Measurements from ENCODE around the gene KDM4B. TPM values are rescaled to one million over a fixed set of nuclear protein-coding genes. Genes with fewer than 3 reads are reported as not detected.

The KDM4B gene
- total and polyA plus RNA-seq, 10 of the 15 experiments (the other 5 are each of a cell fraction or from before 2014, with no cell fraction given) = 0.47 to 49.6 (median 16.2) TPM

Small RNA genes within 50 kb of the gene (microRNA-seq; reads per million reads assigned to microRNA genes)
- 0.94 reads per million for gene MIR4747

Small RNA genes within 50 kb of the gene (small RNA-seq; reads per million reads assigned to genes)
- gene MIR4747 = 0.35 reads per million

Other genes with a start within 250 kb of the KDM4B start
- gene DPP9, start 245.3 kb upstream of the KDM4B start, total RNA-seq (2014; rRNA removed) = 32.3 and 35.7 TPM in 2 replicates
- 14.9 and 15.2 TPM in 2 replicates for gene DPP9, start 245.3 kb upstream of the KDM4B start, total RNA-seq (2014; rRNA removed; fragmentation: Illumina TruSeq; extraction: Trizol)
- 54.5 and 58.6 TPM in 2 replicates for gene DPP9, start 245.3 kb upstream of the KDM4B start, total RNA-seq (2021)
- 4.5 and 10.0 TPM in 2 replicates for gene DPP9, start 245.3 kb upstream of the KDM4B start, polyA plus RNA-seq (2011; rRNA removed)
- gene DPP9, start 245.3 kb upstream of the KDM4B start, polyA plus RNA-seq (2014; fragmentation: Illumina TruSeq; extraction: Trizol) = 11.4 and 24.1 TPM in 2 replicates
- 1 to 10 TPM in 1 of 2 experiments, under 1 TPM in 1; 0.64 to 1.2 TPM for gene DPP9, start 245.3 kb upstream of the KDM4B start, polyA plus RNA-seq (2014; fragmentation: Nextera tagmentation; extraction: Ambion mirVana)
- gene DPP9, start 245.3 kb upstream of the KDM4B start, polyA plus RNA-seq (2014; rRNA removed) = 31.0 and 40.9 TPM in 2 replicates
- gene DPP9, start 245.3 kb upstream of the KDM4B start, polyA plus RNA-seq (2016; fragmentation: Nextera tagmentation; extraction: Ambion mirVana) = 10 to 100 TPM; 50.6 to 52.9 TPM
- gene FEM1A, start 177.4 kb upstream of the KDM4B start, total RNA-seq (2014; rRNA removed) = 14.0 and 17.4 TPM in 2 replicates
- 5.7 and 6.9 TPM in 2 replicates for gene FEM1A, start 177.4 kb upstream of the KDM4B start, total RNA-seq (2014; rRNA removed; fragmentation: Illumina TruSeq; extraction: Trizol)
- 14.3 and 15.0 TPM in 2 replicates for gene FEM1A, start 177.4 kb upstream of the KDM4B start, total RNA-seq (2021)
- 1.6 and 3.0 TPM in 2 replicates for gene FEM1A, start 177.4 kb upstream of the KDM4B start, polyA plus RNA-seq (2011; rRNA removed)
- gene FEM1A, start 177.4 kb upstream of the KDM4B start, polyA plus RNA-seq (2014; fragmentation: Illumina TruSeq; extraction: Trizol) = 3.5 and 4.7 TPM in 2 replicates
- under 1 TPM; 0.27 to 0.31 TPM for gene FEM1A, start 177.4 kb upstream of the KDM4B start, polyA plus RNA-seq (2014; fragmentation: Nextera tagmentation; extraction: Ambion mirVana)
- gene FEM1A, start 177.4 kb upstream of the KDM4B start, polyA plus RNA-seq (2014; rRNA removed) = 9.1 and 10.7 TPM in 2 replicates
- gene FEM1A, start 177.4 kb upstream of the KDM4B start, polyA plus RNA-seq (2016; fragmentation: Nextera tagmentation; extraction: Ambion mirVana) = 1 to 10 TPM; 2.4 to 2.7 TPM
- 3.1 and 4.0 TPM in 2 replicates for gene TICAM1, start 137.4 kb upstream of the KDM4B start, total RNA-seq (2014; rRNA removed)
- gene TICAM1, start 137.4 kb upstream of the KDM4B start, total RNA-seq (2014; rRNA removed; fragmentation: Illumina TruSeq; extraction: Trizol) = 3.8 and 4.2 TPM in 2 replicates
- 31.1 and 32.0 TPM in 2 replicates for gene TICAM1, start 137.4 kb upstream of the KDM4B start, total RNA-seq (2021)
- 0.84 and 2.6 TPM in 2 replicates for gene TICAM1, start 137.4 kb upstream of the KDM4B start, polyA plus RNA-seq (2011; rRNA removed)
- 2.7 and 6.4 TPM in 2 replicates for gene TICAM1, start 137.4 kb upstream of the KDM4B start, polyA plus RNA-seq (2014; fragmentation: Illumina TruSeq; extraction: Trizol)
- under 1 TPM; 0.31 to 0.99 TPM for gene TICAM1, start 137.4 kb upstream of the KDM4B start, polyA plus RNA-seq (2014; fragmentation: Nextera tagmentation; extraction: Ambion mirVana)
- gene TICAM1, start 137.4 kb upstream of the KDM4B start, polyA plus RNA-seq (2014; rRNA removed) = 14.1 and 19.3 TPM in 2 replicates
- 10 to 100 TPM; 19.5 to 21.3 TPM for gene TICAM1, start 137.4 kb upstream of the KDM4B start, polyA plus RNA-seq (2016; fragmentation: Nextera tagmentation; extraction: Ambion mirVana)
- gene PLIN3, start 101.4 kb upstream of the KDM4B start, total RNA-seq (2014; rRNA removed) = 61.9 and 69.9 TPM in 2 replicates
- 33.7 and 35.4 TPM in 2 replicates for gene PLIN3, start 101.4 kb upstream of the KDM4B start, total RNA-seq (2014; rRNA removed; fragmentation: Illumina TruSeq; extraction: Trizol)
- 69.6 and 73.6 TPM in 2 replicates for gene PLIN3, start 101.4 kb upstream of the KDM4B start, total RNA-seq (2021)
- 44.8 and 71.4 TPM in 2 replicates for gene PLIN3, start 101.4 kb upstream of the KDM4B start, polyA plus RNA-seq (2011; rRNA removed)
- gene PLIN3, start 101.4 kb upstream of the KDM4B start, polyA plus RNA-seq (2014; fragmentation: Illumina TruSeq; extraction: Trizol) = 17.4 and 27.2 TPM in 2 replicates
- gene PLIN3, start 101.4 kb upstream of the KDM4B start, polyA plus RNA-seq (2014; fragmentation: Nextera tagmentation; extraction: Ambion mirVana) = 10 to 100 TPM in 1 of 2 experiments, 1 to 10 TPM in 1; 7.7 to 19.0 TPM
- 67.0 and 77.5 TPM in 2 replicates for gene PLIN3, start 101.4 kb upstream of the KDM4B start, polyA plus RNA-seq (2014; rRNA removed)
- gene PLIN3, start 101.4 kb upstream of the KDM4B start, polyA plus RNA-seq (2016; fragmentation: Nextera tagmentation; extraction: Ambion mirVana) = 10 to 100 TPM; 66.7 to 68.2 TPM
- 0.05 TPM in 1 of 2 replicates, not detected in the other for gene ARRDC5, start 66.2 kb upstream of the KDM4B start, total RNA-seq (2014; rRNA removed)
- 0.18 and 0.31 TPM in 2 replicates for gene ARRDC5, start 66.2 kb upstream of the KDM4B start, total RNA-seq (2014; rRNA removed; fragmentation: Illumina TruSeq; extraction: Trizol)
- gene ARRDC5, start 66.2 kb upstream of the KDM4B start, total RNA-seq (2021) = 0.38 TPM in 1 of 2 replicates, not detected in the other
- gene ARRDC5, start 66.2 kb upstream of the KDM4B start, polyA plus RNA-seq (2011; rRNA removed) = 0.04 TPM in 1 of 2 replicates, not detected in the other
- gene ARRDC5, start 66.2 kb upstream of the KDM4B start, polyA plus RNA-seq (2014; fragmentation: Illumina TruSeq; extraction: Trizol) = 0.03 TPM in 1 of 2 replicates, not detected in the other
- under 1 TPM; 0.15 to 0.21 TPM for gene ARRDC5, start 66.2 kb upstream of the KDM4B start, polyA plus RNA-seq (2014; fragmentation: Nextera tagmentation; extraction: Ambion mirVana)
- gene ARRDC5, start 66.2 kb upstream of the KDM4B start, polyA plus RNA-seq (2014; rRNA removed) = 0.16 TPM in 1 of 2 replicates, not detected in the other
- gene ARRDC5, start 66.2 kb upstream of the KDM4B start, polyA plus RNA-seq (2016; fragmentation: Nextera tagmentation; extraction: Ambion mirVana) = under 1 TPM; 0.09 to 0.10 TPM
- 57.5 and 67.1 TPM in 2 replicates for gene UHRF1, start 59.6 kb upstream of the KDM4B start, total RNA-seq (2014; rRNA removed)
- gene UHRF1, start 59.6 kb upstream of the KDM4B start, total RNA-seq (2014; rRNA removed; fragmentation: Illumina TruSeq; extraction: Trizol) = 23.1 and 28.3 TPM in 2 replicates
- 98.4 and 109 TPM in 2 replicates for gene UHRF1, start 59.6 kb upstream of the KDM4B start, total RNA-seq (2021)
- 7.0 and 20.0 TPM in 2 replicates for gene UHRF1, start 59.6 kb upstream of the KDM4B start, polyA plus RNA-seq (2011; rRNA removed)
- 22.7 and 30.8 TPM in 2 replicates for gene UHRF1, start 59.6 kb upstream of the KDM4B start, polyA plus RNA-seq (2014; fragmentation: Illumina TruSeq; extraction: Trizol)
- gene UHRF1, start 59.6 kb upstream of the KDM4B start, polyA plus RNA-seq (2014; fragmentation: Nextera tagmentation; extraction: Ambion mirVana) = 10 to 100 TPM; 13.0 to 17.8 TPM
- gene UHRF1, start 59.6 kb upstream of the KDM4B start, polyA plus RNA-seq (2014; rRNA removed) = 44.6 and 58.8 TPM in 2 replicates
- gene UHRF1, start 59.6 kb upstream of the KDM4B start, polyA plus RNA-seq (2016; fragmentation: Nextera tagmentation; extraction: Ambion mirVana) = 100 to 1,000 TPM; 103 TPM

Measured in GM12878 (cell line).